Activated naive CD4-positive, alpha-beta T cell treated with anti-CD3 and anti-CD28 coated beads, Interleukin-2, amount 50 U/mL, for 72 hours (primary cell): ENCODE results near the gene STAG1. TPM values are rescaled to one million over a fixed set of nuclear protein-coding genes. Genes with fewer than 3 reads are reported as not detected.
"Not testable (repeated sequence)": the region's sequence is repeated elsewhere in the genome, so short reads cannot be mapped to it uniquely, and the experiment has no call there.

Experiments
- ATAC-seq, 2 donors: fragments of 150-1000 bp; cut with Tn5 transposase; 2 replicates each; pipeline ENCODE4 v1.10.0; 2021; ENCODE audit warnings: mild to moderate bottlenecking in 2 of 2, moderate library complexity in 2 of 2
- DNase-seq, 2 donors: peaks; one replicate each; pipeline ENCODE4 v3.0.0; 2021 to 2022; ENCODE audit warnings: low spot score in 2 of 2
- H3K27ac Mint-ChIP-seq, 2 donors: one replicate each; pipeline ENCODE4 v1.8.0; 2022; ENCODE audit warnings: mild to moderate bottlenecking in 2 of 2, mixed read lengths in 2 of 2
- H3K36me3 Mint-ChIP-seq, 2 donors: one replicate each; pipeline ENCODE4 v1.8.0; 2022; ENCODE audit warnings: mixed read lengths in 2 of 2
- H3K9me3 Mint-ChIP-seq, 2 donors: one replicate each; pipeline ENCODE4 v1.8.0; 2022; ENCODE audit warnings: mixed read lengths in 2 of 2
- total RNA-seq, 2 donors: library from RNA; stranded (reverse); gene quantifications; one replicate each; pipeline ENCODE4 v1.2.3, GENCODE V29; 2022

The STAG1 gene
- total RNA-seq, 2 donors from 2014 or later = 35.8 to 40.5 TPM

DNA sequence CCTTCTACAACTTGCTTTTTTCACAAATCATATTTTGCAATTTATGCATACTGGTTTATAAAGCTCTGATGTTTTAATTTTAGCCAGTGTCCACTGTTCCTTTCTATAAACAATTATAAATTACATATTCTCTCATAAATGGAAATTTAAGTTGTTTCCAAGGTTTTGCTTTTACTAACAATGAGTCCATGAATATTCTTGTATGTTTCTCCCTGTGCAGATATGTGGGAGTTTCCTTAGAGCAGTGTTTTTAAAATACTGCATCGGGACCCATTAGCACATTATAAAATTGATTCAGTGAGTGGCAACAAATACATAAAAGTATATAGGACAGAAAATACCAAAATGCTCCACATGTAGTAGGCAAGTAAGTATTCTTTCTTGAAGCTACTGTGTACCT lies 266.4 kb downstream of the STAG1 start:
- ATAC-seq (no peak), DNase-seq (no peak)
- peaks cover 17 to 31% of the 10 kb centered on the region in 2 donors for H3K36me3 Mint-ChIP-seq

DNA sequence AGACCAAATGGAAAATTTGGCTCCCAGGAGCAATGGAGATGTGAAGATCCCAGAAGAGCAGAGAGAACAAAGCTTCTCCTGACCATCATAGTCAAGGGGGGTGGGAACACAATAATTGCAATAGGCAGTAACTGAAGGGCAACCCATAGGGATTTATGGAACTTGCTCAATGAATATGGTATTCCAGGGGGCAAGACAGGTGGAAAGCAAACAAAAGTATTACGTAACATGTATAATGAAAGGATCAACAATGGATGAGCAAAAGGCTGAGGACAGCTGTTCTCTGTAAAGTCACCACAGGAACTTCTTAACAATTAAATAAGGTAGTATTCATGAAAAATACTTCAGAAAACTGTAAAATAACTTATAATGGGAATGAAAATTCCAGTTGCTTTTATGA lies 275.9 kb downstream of the STAG1 start:
- Mint-ChIP-seq H3K9me3 (no peaks in the 10 kb centered on the region), H3K27ac (peak overlapping the region in 1 of 2 donors; percentile 40), H3K36me3 (peaks cover 0 to 37% of the 10 kb centered on the region in 2 donors)

More for the DNA sequence above, 266.4 kb downstream of the STAG1 start:
- H3K9me3 Mint-ChIP-seq = no peaks in the 10 kb centered on the region
- H3K27ac Mint-ChIP-seq = no peak overlapping the region

DNA sequence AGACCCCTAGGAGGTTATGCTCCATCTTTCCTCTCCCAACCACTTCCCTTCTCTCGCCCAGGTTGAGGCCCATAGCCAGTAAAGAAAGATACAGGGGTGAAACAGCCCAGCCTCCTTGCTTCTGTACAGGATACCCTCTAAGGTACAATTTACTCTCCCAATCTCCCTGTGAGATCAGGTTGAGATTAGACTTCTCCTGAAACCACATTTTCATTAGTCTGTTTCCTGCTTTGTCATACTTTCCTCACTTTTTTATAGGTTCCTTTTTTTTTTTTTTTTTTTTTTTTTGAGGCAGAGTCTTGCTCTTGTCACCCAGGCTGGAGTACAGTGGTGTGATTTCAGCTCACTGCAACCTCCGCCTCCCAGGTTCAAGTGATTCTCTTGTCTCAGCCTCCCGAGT lies 277.3 kb downstream of the STAG1 start:
- H3K27ac Mint-ChIP-seq, H3K9me3 Mint-ChIP-seq, ATAC-seq, DNase-seq: not testable (repeated sequence)
- H3K36me3 Mint-ChIP-seq = peaks cover 6 to 50% of the 10 kb centered on the region in 2 donors

More for the DNA sequence above, 275.9 kb downstream of the STAG1 start:
- no peak for ATAC-seq
- DNase-seq = no peak

DNA sequence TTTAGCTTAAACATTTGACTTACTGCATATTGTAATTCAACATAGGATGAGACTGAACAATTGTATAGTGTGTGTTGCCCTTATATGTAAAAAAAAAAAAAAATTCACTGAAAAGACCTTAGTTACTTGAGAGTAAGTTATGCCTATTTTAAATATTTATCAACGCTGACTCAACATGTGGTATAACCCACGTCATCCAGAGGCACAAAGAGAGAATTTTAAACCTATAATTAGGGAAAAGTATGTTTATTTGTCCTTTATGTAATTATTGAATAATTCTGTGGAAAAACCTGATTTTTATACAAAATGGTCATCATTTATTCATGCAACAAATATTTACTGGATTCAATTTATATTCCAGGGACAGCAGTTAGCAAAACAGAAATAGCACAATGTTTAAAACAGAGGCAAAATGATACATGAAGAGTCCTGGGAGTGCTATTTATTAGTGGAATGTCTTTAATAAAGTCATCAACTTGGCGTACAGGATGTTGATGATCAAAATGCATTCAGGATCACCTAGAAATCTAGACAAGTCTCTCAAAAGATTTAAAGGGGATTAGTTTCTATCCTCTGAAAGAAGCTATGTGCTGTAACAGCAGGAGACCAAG lies 278.4 kb downstream of the STAG1 start:
- Mint-ChIP-seq H3K9me3 (no peaks in the 10 kb centered on the region), H3K27ac (no peak overlapping the region), H3K36me3 (peaks cover 8 to 52% of the 10 kb centered on the region in 2 donors)
- ATAC-seq = no peak
- no peak for DNase-seq

DNA sequence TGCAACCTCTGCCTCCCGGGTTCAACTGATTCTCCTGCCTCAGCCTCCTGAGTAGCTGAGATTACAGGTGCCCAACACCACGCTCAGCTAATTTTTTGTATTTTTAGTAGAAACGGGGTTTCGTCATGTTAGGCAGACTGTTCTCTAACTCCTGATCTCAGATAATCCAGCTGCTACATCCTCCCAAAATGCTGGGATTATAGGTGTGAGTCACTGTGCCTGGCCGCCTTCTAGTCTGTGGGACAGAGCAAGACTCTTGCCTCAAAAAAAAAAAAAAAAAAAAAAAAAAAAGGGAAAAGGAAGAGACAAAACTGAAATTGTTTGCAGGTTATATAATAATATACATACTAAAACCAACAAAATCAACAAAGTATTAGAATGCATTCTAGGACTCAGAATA lies 286.9 kb downstream of the STAG1 start:
- DNase-seq = no peak
- peaks cover 13 to 24% of the 10 kb centered on the region in 2 donors for H3K9me3 Mint-ChIP-seq
- H3K27ac Mint-ChIP-seq = no peak overlapping the region
- no peak for ATAC-seq
- peaks cover 49 to 57% of the 10 kb centered on the region in 2 donors for H3K36me3 Mint-ChIP-seq

DNA sequence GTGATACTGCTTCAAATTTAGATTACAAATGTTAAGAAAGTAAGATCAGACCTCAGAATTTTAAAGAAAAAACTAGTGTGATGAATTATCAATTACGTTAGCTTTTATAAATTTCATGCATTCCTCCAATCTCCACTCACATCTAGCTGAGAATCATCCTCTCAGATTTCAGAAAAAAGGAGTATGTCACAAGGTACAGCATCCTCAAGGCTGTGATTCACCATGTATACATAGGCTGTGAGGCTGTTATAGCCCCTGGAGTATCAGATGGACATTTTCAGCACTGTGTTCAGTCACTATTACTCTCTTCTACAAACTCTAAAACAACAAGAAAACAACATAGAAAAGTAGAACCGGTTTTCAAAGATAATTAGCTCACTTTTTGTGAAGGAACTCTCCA lies 287.7 kb downstream of the STAG1 start:
- DNase-seq (no peak), ATAC-seq (no peak)
- Mint-ChIP-seq H3K9me3 (peaks cover 17 to 29% of the 10 kb centered on the region in 2 donors), H3K27ac (no peak overlapping the region), H3K36me3 (peaks cover 50 to 58% of the 10 kb centered on the region in 2 donors)

DNA sequence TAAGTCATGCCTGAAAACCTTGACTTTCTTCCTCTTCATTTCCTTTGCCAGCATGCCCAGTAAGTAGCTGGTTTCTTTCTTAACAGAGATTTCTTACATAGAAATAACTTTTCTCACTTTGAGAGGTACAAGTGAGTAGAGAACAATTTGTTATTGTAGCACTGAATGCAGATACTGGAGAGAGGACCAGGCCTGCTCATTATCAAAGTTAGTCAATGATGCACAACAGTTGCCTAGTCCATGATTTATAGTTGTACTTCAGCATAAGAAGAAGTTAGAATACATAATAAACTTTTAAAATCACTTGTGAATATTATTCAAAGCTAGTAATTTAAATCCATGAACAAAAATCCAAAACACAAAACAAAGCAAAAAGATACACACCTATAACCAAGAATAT lies 289.0 kb downstream of the STAG1 start:
- ATAC-seq (no peak), DNase-seq (no peak)
- Mint-ChIP-seq H3K36me3 (peaks cover 58 to 69% of the 10 kb centered on the region in 2 donors), H3K9me3 (peaks cover 27 to 28% of the 10 kb centered on the region in 2 donors), H3K27ac (no peak overlapping the region)

DNA sequence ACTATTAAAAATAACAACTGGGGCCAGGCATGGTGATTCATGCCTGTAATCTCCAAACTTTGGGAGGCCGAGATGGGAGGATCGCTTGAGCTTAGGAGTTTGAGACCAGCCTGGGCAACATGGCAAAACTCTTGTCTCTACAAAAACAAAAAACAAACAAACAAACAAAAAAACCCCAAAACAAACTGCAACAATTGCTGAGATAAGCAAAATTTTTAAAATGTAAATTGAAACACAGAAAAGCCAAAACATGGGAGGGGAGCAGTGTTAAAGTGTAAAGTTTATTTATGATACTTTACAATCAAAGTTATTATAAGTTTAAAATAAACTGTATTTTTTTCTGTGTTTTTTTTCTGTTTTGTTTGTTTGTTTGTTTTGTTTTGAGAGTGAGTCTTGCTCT lies 294.4 kb downstream of the STAG1 start:
- Mint-ChIP-seq H3K36me3 (peaks cover 71 to 81% of the 10 kb centered on the region in 2 donors), H3K9me3 (peaks cover 29 to 36% of the 10 kb centered on the region in 2 donors), H3K27ac (peak overlapping the region in 1 of 2 donors; percentile 78)
- ATAC-seq (no peak), DNase-seq (no peak)

DNA sequence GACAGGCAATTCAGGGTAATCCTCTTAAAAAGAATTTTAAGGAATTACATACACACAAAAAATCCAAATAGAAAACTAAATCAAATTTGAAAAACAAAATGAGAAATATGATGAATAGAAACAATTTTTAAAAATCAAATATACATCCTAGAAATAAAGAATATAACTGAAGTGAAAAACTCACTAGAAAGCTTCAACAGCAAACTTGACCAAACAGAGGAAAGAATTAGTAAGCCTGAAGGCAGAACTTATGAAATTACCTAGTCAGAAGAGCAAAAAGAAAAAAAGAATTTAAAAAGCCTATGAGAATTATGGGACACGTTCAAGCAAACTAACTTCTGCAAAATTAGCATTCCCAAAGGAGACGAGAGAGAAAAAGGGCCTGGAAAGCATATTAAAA lies 296.0 kb downstream of the STAG1 start:
- Mint-ChIP-seq H3K27ac (no peak overlapping the region), H3K36me3 (peaks cover 61 to 67% of the 10 kb centered on the region in 2 donors), H3K9me3 (peaks cover 28% of the 10 kb centered on the region in 2 donors)
- ATAC-seq (no peak), DNase-seq (no peak)

DNA sequence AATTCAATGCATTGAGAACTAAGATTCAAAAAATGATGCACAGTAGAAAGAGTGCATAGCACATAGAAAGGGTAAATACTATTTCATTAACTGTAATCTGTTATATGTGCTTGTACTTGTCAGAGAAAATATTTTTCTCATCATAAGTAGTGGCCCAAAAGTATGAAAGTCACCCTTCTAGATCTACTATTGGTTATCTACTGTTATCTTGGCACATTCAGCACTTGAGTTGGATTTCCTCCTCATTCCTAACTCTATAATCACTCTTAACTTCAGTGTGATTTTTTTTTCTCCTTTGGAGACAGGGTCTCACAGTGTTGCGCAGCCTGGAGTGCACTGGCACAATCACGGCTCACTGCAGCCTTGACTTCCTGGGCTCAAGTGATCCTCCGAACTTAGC lies 307.6 kb downstream of the STAG1 start:
- DNase-seq = no peak
- no peak for ATAC-seq
- no peaks in the 10 kb centered on the region for H3K9me3 Mint-ChIP-seq
- H3K36me3 Mint-ChIP-seq = no peaks in the 10 kb centered on the region
- no peak overlapping the region for H3K27ac Mint-ChIP-seq

DNA sequence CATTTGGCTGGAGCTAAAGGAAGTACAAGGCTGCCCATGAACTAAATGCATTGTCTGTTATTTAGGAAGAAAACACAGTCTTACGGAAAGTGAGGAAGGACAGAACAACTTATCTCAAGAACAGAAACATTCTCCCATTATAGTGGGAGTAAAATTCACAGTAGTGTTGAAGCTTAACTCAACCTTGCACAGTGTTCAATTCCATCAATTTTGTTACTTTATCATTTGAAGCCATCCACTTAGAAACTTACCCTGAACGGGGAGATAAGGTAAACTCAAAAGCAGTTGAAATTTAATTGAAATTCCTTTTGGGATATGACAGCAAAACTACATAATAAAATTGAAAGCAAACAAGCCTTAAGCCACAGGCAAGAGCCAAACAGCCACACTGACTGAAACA lies 315.1 kb downstream of the STAG1 start:
- Mint-ChIP-seq H3K36me3 (peaks cover 1 to 3% of the 10 kb centered on the region in 2 donors), H3K27ac (no peak overlapping the region), H3K9me3 (no peaks in the 10 kb centered on the region)
- ATAC-seq = no peak
- no peak for DNase-seq

DNA sequence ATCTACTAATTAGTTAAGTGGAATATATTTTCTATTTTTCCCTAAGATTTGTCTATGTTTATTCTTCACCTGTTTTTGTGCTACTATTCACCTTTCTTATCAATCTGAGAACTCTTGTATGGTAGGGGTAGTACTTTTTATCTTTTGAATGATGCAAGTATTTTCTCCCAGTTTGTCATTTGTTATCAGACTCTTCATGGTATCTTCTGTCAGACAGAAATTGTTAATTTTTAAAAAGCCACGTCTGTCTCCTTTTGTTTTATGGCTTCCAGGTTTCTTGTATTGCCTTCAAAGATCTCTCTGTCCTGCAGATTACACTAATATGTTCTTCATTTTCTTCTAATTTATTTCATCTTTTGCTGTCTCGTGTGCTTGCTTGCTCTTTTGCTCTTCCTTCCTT lies 317.7 kb downstream of the STAG1 start:
- Mint-ChIP-seq H3K36me3 (peaks cover 6 to 7% of the 10 kb centered on the region in 2 donors), H3K9me3 (no peaks in the 10 kb centered on the region)
- no peak for ATAC-seq

DNA sequence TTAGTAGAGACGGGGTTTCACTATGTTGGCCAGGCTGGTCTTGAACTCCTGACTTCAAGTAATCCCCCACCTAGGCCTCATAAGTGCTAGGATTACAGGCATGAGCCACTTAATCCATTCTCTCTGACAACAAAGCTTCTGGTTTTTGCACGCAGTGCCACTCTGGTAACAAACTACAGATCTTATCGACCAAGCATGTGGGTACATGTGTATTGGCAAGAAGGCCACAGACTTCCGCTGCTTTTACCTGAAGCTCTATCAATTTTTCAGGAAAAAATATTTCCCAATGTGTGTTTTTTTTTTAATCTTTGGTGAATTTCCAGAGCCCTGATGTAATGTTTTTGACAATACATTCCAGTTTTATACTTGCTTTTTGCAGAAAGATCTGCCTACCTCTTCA lies 319.5 kb downstream of the STAG1 start:
- Mint-ChIP-seq H3K27ac (no peak overlapping the region), H3K9me3 (no peaks in the 10 kb centered on the region), H3K36me3 (peaks cover 6 to 7% of the 10 kb centered on the region in 2 donors)
- ATAC-seq (no peak), DNase-seq (no peak)

More for the DNA sequence above, 317.7 kb downstream of the STAG1 start:
- no peak overlapping the region for H3K27ac Mint-ChIP-seq
- DNase-seq = no peak

DNA sequence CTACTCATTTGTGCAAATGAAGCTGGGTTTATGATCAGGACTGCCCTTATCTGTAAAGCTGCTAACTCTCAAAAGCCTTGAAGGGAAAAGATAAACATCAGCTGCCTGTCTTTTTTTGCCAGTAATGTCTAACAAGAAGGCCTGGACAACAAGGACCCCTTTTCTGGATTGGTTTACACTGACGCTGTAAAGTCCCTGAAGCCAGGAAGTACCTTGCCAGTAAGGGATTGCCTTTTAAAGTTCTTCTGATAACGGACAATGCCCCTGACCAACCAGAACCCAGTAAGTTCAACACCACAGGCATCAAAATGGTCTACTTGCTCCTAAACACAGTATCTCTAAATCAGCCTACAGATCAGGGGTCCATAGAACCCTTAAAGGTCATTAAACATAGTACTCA lies 324.0 kb downstream of the STAG1 start:
- no peak for DNase-seq
- no peak overlapping the region for H3K27ac Mint-ChIP-seq
- no peaks in the 10 kb centered on the region for H3K9me3 Mint-ChIP-seq
- ATAC-seq = no peak
- peaks cover 6 to 7% of the 10 kb centered on the region in 2 donors for H3K36me3 Mint-ChIP-seq

DNA sequence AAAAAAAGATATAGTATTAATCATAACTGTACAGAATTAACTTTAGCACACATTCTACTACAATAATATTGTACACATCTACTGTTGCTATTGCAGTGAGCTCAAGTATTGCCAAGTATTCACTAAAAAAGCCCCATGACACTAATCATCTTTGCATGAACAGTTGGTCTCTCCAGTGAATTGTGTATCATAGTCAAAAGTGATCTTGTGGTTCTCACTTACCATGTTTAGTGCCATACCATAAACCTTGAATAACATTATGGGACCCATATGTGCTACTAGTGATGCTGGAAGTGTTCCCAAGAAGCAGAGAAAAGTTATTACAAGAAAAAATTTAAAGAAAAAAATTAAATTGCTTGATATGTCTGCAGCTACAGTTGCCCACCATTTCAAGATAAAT lies 324.9 kb downstream of the STAG1 start:
- DNase-seq = no peak
- H3K36me3 Mint-ChIP-seq = peaks cover 5 to 7% of the 10 kb centered on the region in 2 donors
- H3K9me3 Mint-ChIP-seq = no peaks in the 10 kb centered on the region
- ATAC-seq = no peak
- no peak overlapping the region for H3K27ac Mint-ChIP-seq

DNA sequence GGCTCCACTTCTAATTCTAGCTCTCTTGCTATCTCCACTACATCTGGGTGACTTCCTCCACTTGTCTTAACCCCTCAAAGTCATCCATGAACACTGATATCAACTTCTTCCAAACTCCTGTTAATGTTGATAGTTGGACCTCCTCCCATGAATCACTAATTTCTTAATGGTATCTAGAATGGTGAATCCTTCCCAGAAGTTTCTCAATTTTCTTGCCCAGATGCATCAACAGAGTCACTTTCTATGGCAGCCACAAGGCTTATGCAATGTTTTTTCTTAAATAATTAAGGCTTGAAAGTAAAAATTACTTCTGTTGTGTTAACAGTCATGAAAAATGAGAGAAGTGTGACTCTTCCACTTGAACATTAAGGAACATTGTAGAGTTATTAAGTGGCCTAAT lies 337.7 kb downstream of the STAG1 start:
- no peaks in the 10 kb centered on the region for H3K9me3 Mint-ChIP-seq
- DNase-seq (no peak), ATAC-seq (no peak)
- no peak overlapping the region for H3K27ac Mint-ChIP-seq
- peaks cover 0 to 10% of the 10 kb centered on the region in 2 donors for H3K36me3 Mint-ChIP-seq

DNA sequence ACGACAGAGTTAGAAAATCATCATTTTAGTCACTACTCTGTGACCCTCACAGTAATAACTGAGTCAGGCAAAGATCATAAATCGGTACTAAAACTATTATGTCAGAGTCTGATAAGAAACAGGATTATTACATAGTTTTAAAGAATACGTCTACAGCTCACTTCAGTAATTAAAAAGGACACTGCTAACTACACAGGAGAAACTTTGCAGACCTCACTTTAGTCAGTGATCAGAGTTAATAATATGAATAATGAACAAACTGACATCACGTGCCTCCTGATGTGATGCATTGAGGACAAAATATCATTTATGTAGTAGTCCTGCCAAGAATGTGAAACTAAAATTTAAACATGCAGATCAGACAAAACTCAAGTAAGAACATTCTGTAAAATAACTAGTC lies 339.9 kb downstream of the STAG1 start:
- peaks cover 0 to 10% of the 10 kb centered on the region in 2 donors for H3K36me3 Mint-ChIP-seq
- H3K9me3 Mint-ChIP-seq = no peaks in the 10 kb centered on the region
- DNase-seq = no peak
- ATAC-seq = no peak
- H3K27ac Mint-ChIP-seq = no peak overlapping the region

DNA sequence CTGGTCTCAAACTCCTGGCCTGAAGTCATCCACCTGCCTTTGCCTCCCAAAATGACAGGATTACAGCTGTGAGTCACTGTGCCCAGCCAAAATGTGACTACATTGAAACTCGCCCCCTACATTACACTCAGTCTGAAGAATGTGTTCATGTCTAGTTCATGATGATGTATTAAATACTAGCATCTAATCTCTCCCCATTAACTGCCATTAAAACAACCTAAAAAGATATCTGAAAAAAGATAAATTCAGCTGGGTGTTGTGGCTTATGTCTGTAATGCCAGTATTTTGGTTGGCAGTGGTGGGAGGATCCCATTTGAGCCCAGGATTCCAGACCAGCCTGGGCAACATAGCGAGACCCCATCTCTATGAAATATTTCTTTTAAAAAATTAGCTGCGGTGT lies 342.6 kb downstream of the STAG1 start:
- no peak overlapping the region for H3K27ac Mint-ChIP-seq
- ATAC-seq = no peak

More for the DNA sequence above, 342.6 kb downstream of the STAG1 start:
- H3K36me3 Mint-ChIP-seq = peaks cover 0 to 2% of the 10 kb centered on the region in 2 donors
- no peaks in the 10 kb centered on the region for H3K9me3 Mint-ChIP-seq
- DNase-seq = no peak
